Measurements from ENCODE around the gene GRIP2.

DNA sequence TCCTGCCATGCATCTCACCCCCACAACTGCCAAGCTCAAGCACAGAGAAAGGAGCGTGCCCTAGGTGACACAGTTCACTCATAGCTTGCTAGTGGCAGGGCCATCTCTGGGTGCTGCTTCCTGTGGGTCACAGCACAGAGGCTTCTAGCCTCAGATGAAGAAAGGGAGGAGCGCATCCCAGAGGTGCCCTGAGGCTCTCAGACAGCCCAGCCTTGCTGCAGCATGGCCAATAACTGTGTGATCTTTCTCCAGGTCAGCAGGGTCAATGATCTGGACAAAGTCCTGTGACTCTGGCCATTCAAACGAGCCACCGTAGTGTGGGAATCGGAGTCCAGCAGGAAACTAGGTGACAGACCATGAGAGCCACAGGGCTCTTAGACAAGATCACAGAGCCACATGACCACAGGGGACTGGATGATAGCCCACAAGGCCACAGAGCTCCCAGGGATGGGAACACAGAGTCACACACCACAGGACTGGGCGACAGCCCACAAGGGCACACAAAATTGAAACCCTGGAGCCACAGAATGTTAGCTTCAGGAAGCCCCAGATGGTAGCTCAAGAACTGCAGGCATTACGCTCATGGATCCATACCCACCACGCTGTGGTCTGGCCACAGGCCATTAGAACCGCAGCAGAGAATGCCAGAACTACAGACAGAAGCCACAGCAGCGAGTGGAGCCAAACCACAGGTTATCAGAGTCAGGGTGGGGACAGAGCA is 25.9 kb upstream of the GRIP2 start:
- TF ChIP-seq, protein P1, sequence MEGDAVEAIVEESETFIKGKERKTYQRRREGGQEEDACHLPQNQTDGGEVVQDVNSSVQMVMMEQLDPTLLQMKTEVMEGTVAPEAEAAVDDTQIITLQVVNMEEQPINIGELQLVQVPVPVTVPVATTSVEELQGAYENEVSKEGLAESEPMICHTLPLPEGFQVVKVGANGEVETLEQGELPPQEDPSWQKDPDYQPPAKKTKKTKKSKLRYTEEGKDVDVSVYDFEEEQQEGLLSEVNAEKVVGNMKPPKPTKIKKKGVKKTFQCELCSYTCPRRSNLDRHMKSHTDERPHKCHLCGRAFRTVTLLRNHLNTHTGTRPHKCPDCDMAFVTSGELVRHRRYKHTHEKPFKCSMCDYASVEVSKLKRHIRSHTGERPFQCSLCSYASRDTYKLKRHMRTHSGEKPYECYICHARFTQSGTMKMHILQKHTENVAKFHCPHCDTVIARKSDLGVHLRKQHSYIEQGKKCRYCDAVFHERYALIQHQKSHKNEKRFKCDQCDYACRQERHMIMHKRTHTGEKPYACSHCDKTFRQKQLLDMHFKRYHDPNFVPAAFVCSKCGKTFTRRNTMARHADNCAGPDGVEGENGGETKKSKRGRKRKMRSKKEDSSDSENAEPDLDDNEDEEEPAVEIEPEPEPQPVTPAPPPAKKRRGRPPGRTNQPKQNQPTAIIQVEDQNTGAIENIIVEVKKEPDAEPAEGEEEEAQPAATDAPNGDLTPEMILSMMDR (conservative IDR thresholded peaks at IDR 0.05; ENCODE audit: low read length) = no peak
- TF ChIP-seq EZH2phosphoT487 (IDR thresholded peaks at IDR 0.05; ENCODE audit: borderline replicate concordance, low read depth, low read length) = no peak

Data from OCI-LY7 (cell line).